GM12864 (cell line): Measurements from ENCODE around the gene DAPK1.

Experiments used
- DNase-seq: peaks from one replicate; pipeline ENCODE4 v3.0.0-alpha.2; 2011; ENCODE audit warnings: low read depth
- H3K4me3 ChIP-seq: 2 replicates; pipeline ENCODE4 v1.5.1; 2011; ENCODE audit warnings: mild to moderate bottlenecking, low read depth, low read length, control low read depth
- TF ChIP-seq, protein P1 (sequence below): IDR thresholded peaks from 2 replicates; pipeline ENCODE4 v1.5.1; 2011; ENCODE audit warnings: low read depth, mild to moderate bottlenecking, moderate library complexity, low read length, control low read depth, inconsistent platforms; ENCODE audit errors: missing control alignments

The DAPK1 gene

DNA sequence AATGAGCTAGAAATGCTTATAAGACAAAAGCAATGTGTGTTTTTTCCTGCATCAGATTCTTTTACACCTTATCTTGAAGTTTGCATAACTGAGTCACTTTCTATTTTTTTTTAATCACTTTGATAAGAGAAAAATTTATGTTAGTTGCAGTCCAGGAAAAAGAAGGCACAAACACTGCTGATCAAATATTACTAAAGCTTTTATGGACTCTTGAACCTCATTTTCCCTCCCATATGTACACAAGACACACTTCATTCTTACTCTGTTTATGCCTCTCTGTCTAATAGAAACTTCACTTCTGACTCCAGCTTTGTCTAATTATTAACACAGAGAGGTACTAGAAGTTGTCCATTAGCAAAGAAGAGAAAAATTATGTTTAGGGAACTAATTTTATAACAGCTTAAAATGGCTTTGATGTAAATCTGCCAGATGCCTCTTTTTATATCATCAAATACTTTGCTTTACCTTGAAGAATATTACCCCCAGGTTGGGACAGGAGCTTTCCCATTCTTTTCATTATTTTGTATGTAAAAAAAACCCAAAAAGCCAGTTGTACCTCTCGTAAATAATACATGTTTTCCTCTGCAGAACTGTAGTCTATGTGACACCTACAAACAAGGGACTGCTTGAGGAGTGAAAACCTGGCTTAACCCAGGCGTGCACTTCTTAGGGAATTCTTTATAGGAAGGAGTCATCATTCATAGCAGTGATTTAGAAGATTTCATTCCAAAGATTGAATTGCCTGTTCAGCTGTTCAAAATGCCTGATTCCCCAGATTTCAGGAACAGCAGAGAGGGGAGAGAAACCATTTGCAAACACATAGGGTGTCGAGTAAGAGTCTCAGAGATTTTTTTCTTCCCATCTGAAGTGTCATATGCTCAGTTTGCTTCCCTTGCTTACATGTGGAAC lies 72.6 kb downstream of the DAPK1 start:
- H3K4me3 ChIP-seq = no peak overlapping the region
- no peak for DNase-seq
- TF ChIP-seq, protein P1, sequence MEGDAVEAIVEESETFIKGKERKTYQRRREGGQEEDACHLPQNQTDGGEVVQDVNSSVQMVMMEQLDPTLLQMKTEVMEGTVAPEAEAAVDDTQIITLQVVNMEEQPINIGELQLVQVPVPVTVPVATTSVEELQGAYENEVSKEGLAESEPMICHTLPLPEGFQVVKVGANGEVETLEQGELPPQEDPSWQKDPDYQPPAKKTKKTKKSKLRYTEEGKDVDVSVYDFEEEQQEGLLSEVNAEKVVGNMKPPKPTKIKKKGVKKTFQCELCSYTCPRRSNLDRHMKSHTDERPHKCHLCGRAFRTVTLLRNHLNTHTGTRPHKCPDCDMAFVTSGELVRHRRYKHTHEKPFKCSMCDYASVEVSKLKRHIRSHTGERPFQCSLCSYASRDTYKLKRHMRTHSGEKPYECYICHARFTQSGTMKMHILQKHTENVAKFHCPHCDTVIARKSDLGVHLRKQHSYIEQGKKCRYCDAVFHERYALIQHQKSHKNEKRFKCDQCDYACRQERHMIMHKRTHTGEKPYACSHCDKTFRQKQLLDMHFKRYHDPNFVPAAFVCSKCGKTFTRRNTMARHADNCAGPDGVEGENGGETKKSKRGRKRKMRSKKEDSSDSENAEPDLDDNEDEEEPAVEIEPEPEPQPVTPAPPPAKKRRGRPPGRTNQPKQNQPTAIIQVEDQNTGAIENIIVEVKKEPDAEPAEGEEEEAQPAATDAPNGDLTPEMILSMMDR = no peak

DNA sequence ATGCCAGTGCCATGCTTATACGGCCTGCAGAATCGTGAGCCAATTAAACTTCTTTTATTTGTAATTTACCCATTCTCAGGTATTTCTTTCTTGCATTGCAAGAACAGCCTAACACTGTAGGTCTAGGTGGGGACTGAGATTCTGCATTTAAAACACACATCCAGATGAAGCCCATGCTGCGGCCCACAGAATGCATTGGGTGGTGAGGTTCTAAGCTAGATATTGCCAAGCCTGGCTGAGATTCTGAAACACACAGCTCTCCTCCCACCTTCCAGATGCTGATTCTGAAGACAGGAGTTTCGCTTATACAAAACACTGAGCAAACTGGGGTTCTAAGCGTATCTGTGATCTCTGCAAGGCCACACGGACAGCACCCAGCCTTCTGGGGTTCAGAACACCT lies 75.1 kb downstream of the DAPK1 start:
- H3K4me3 ChIP-seq = no peak overlapping the region
- TF ChIP-seq, protein P1 = no peak
- no peak for DNase-seq

DNA sequence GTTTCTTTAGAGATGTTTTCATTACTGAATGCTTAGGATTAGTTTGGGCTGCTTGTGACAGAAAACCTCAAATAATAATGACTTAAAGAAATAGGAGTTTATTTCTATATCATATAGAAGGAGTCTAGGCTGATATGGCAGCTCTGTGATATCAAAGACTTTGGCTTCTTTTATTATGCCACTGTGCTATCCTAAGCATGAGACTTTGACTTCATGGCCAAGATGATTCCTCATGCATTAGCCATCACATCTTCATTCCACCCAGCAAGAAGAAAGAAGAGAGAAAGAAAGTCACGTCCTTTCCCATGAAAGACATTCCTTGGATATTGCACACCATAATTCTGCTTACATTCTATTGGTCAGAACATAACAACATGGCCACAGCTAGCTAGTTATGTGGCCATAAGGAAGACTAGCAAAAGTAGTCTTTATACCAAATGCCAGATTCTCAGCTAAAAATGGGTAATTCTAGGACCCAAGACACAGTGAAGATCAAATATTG lies 76.2 kb downstream of the DAPK1 start:
- DNase-seq = no peak
- H3K4me3 ChIP-seq = no peak overlapping the region
- TF ChIP-seq, protein P1 = no peak

DNA sequence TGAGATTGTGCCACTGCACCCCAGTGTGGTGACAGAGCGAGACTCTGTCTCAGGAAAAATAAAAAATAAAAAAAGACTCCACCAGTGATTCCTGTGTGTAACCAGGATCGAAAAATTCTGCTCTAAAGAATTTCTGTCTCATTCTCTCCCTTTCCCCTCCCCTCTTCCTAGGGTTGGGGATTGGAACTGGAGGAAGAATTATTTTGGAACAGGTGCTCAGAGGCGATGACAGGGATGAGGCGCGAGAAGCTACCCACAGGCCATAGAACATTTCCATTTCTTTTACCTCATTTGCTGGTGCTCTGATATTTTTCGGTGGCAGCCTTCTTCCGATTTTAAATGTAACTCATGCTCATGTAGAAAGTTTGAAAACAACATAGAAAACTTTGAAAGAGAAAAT lies 80.1 kb downstream of the DAPK1 start:
- TF ChIP-seq, protein P1 = no peak
- H3K4me3 ChIP-seq = no peak overlapping the region
- DNase-seq = no peak

DNA sequence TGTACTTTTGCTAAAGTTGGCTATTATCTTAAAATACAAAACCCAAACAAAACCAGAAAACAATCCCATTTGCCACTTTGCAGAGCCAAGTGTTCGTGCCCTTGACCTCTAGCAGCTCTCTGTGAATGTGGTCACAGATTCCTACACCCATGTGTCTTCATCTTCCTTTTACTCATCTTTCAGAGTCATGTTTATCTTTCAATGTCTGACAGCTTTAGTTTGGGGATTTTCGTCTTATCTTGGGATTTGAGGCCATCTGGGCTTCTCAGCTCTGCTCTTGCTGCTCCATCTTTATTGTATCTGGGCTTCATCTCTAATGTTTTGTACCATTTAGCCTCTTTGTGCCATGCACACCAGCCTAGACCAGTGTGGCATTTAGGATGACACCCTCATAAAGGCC lies 81.0 kb downstream of the DAPK1 start:
- TF ChIP-seq, protein P1 = no peak
- DNase-seq = no peak
- no peak overlapping the region for H3K4me3 ChIP-seq

DNA sequence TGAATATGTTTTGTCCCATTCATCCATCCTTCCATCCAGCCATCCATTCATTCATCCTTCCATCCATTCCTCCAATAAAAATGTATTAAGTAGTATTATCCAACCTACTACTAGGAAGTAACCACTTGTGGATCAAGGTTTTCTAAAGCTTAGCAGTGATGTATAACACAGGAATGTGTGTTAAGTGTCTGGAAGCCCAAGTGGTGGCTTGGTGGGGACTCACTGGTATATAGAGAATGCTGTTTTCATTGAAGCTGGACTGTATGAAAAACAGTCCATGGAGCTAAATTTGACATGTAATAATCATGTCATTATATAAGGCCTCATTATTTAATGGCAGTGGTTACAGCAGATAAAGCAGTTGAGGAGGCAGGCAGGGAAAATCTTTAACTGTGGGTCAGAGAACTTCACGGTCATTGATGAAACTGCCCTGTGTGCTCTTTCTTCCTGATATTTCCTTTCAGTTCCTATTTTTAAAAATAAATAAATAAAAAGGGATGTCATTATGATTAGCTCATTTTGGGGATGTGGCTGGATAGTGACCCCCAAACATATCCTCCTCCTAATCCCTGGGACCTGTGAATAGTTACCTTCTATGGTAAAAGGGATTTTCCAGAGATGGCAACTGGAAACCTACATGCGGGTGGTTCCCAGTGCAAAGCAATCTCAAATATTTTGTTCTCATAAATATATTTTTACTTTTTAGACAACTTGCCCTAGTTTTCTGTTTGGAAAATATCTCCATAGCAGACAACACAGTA lies 82.3 kb downstream of the DAPK1 start:
- DNase-seq = no peak
- TF ChIP-seq, protein P1 = no peak
- H3K4me3 ChIP-seq = no peak overlapping the region
